Heart left ventricle (tissue), 16 donors: ENCODE measurements around the gene GOSR2. TPM values are rescaled to one million over a fixed set of nuclear protein-coding genes. Genes with fewer than 3 reads are reported as not detected.
A peak's percentile ranks its signal among the peaks of the same experiment; 100 is the strongest.

Experiments
- ATAC-seq, 4 donors: fragments of 200-7000 bp; cut with Tn5 transposase; one replicate each; pipeline ENCODE4 v1.9.1; 2020 to 2022; ENCODE audit warnings: moderate library complexity in 4 of 4, mild to moderate bottlenecking in 3 of 4, moderate number of reproducible peaks in 1 of 4
- DNase-seq, 5 donors: peaks; one replicate each; pipeline ENCODE4 v3.0.0-alpha.2; 2020
- H3K27ac ChIP-seq, 12 donors: fragments of 200-600 bp; sonication (generic) in 4 of 12; one replicate each; pipeline versions ENCODE4 v1.5.0 to v1.8.0; 2016 to 2022; ENCODE audit warnings: mild to moderate bottlenecking in 2 of 12
- H3K27me3 ChIP-seq, 9 donors: fragments of 200-600 bp; sonication (generic) in 2 of 9; one replicate each; pipeline versions ENCODE4 v1.5.1 to v1.8.0; 2016 to 2022; ENCODE audit warnings: mild to moderate bottlenecking in 3 of 9
- H3K36me3 ChIP-seq, 9 donors: fragments of 200-600 bp; sonication (generic) in 2 of 9; one replicate each; pipeline versions ENCODE4 v1.5.0 to v1.8.0; 2018 to 2022; ENCODE audit warnings: mild to moderate bottlenecking in 2 of 9
- H3K4me1 ChIP-seq, 12 donors: fragments of 200-600 bp; sonication (generic) in 4 of 12; one replicate each; pipeline versions ENCODE4 v1.5.0 to v1.8.0; 2016 to 2022; ENCODE audit warnings: mild to moderate bottlenecking in 3 of 12
- H3K4me3 ChIP-seq, 12 donors: fragments of 200-600 bp; sonication (generic) in 4 of 12; one replicate each; pipeline versions ENCODE4 v1.5.0 to v1.8.0; 2017 to 2022; ENCODE audit warnings: mild to moderate bottlenecking in 9 of 12, moderate library complexity in 4 of 12
- H3K9me3 ChIP-seq, 12 donors: fragments of 200-600 bp; sonication (generic) in 4 of 12; one replicate each; pipeline versions ENCODE4 v1.5.0 to v1.8.0; 2016 to 2022; ENCODE audit warnings: mild to moderate bottlenecking in 1 of 12
- POLR2A ChIP-seq, 2 donors: fragments of 450-650 bp; IDR thresholded peaks; one replicate each; pipeline ENCODE4 v1.6.1; 2017; ENCODE audit warnings: antibody characterized with exemption in 2 of 2, mild to moderate bottlenecking in 2 of 2, moderate library complexity in 2 of 2
- WGBS, 4 donors: extraction: QIAGEN DNeasy Blood & Tissue Kit in 2 of 4; methylation state at CpG; one replicate each; pipeline versions ENCODE4 v1.1.5 to v1.1.7; 2013 to 2018; 5-methylcytosine and 5-hydroxymethylcytosine counted together
- intact Hi-C, 10 donors: fragments of 100-400 bp; cut with DNase I; formaldehyde crosslinking; loops; one replicate each; pipeline versions ENCODE4 v1.11.1 to v1.14.2; 2022
- polyA plus RNA-seq, 2 donors: library from polyadenylated mRNA; stranded (reverse); fragments of 200-250 nt; gene quantifications; one replicate each; pipeline ENCODE4 v1.2.3, GENCODE V29; 2013
- total RNA-seq, 9 donors: library from RNA; depleted of rRNA in 2 of 9; stranded (reverse); fragments of >200 nt in 2 of 9; fragmentation: NEBNext Ultra II Directional in 3 of 9; extraction: Animal tissue kit (Norgen Biotek cat#: 25700) in 3 of 9; gene quantifications; one replicate each; pipeline versions ENCODE4 v1.1.0 to v1.2.4, GENCODE V29; 2016 to 2023
- TF ChIP-seq, protein P1 (sequence below), 12 donors: fragments of 200-600 bp; sonication (generic) in 4 of 12; IDR thresholded peaks; one replicate each; pipeline versions ENCODE4 v1.5.0 to v1.8.0; 2018 to 2022; ENCODE audit warnings: antibody characterized with exemption in 12 of 12, mild to moderate bottlenecking in 5 of 12
- donor health status: ischemic (EF 13 %, LVEDD 7.1; RV severe dilation, severe dysfunction).
- donor health status: healthy with polysubstance abuse.
- donor health status: DM: no; HTN: yes; CAD: no.
- donor health status: DM: no; HTN: no; CAD: no.
- donor health status: ischemic (EF 25% LVEDD 6.9; RV normal size, moderate dysfunction).
- donor health status: ischemic (EF 25% LVEDD 5.7; RV mildly dilated, moderate dysfunction).
- donor health status: healthy.
- donor health status: DM: yes; HTN: yes; CAD: no.
- donor health status: ischemic (EF 35%, LVEDD 5.7; RV mildly dilated, moderate dysfunction).
- donor health status: nonischemic (EF 11% LVEDD 7.7; RV severe dilation, severe dysfunction).
- donor health status: DM: yes; HTN: yes; CAD: no.
- donor health status: PGD.
- donor health status: ischemic (EF 29% LVEDD 5.4; RV normal size, mild dysfunction).
- donor health status: nonischemic (EF 23%, LVEDD 6.1; RV moderate dilation, normal function).

GOSR2 gene
- total and polyA plus RNA-seq, 11 donors = 20.9 to 55.1 (median 38.4) TPM

GRCh38 chr17:46977348-46977747, 54.4 kb downstream of the GOSR2 start:
- TF ChIP-seq, protein P1, sequence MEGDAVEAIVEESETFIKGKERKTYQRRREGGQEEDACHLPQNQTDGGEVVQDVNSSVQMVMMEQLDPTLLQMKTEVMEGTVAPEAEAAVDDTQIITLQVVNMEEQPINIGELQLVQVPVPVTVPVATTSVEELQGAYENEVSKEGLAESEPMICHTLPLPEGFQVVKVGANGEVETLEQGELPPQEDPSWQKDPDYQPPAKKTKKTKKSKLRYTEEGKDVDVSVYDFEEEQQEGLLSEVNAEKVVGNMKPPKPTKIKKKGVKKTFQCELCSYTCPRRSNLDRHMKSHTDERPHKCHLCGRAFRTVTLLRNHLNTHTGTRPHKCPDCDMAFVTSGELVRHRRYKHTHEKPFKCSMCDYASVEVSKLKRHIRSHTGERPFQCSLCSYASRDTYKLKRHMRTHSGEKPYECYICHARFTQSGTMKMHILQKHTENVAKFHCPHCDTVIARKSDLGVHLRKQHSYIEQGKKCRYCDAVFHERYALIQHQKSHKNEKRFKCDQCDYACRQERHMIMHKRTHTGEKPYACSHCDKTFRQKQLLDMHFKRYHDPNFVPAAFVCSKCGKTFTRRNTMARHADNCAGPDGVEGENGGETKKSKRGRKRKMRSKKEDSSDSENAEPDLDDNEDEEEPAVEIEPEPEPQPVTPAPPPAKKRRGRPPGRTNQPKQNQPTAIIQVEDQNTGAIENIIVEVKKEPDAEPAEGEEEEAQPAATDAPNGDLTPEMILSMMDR (IDR thresholded peaks at IDR 0.05) = peak in 3 of 12 donors; percentile 8 to 31 (median 15)
- TF ChIP-seq POLR2A (IDR thresholded peaks at IDR 0.05) = no peak
- H3K4me1 ChIP-seq = peaks cover 0 to 21% (median 14%) of the 10 kb centered on the region in 12 donors
- no peak overlapping the region for H3K27ac ChIP-seq
- H3K4me3 ChIP-seq = peak overlapping the region in 4 of 12 donors; percentile 60 to 64 (median 64)
- DNase-seq = peak in 1 of 5 donors; percentile 29
- no peaks in the 10 kb centered on the region for H3K36me3 ChIP-seq
- WGBS, 4 donors = 29 to 58% (median 50%) methylated on average over 7 of the region's 7 CpGs
- peaks cover 10 to 44% (median 25%) of the 10 kb centered on the region in 9 donors for H3K27me3 ChIP-seq
- H3K9me3 ChIP-seq = no peaks in the 10 kb centered on the region
- intact Hi-C loops = no loop called here
- ATAC-seq = peak in 2 of 4 donors; percentile 29 to 41

GRCh38 chr17:46977750-46978488, 55.0 kb downstream of the GOSR2 start:
- Histone ChIP-seq H3K36me3 (no peaks in the 10 kb centered on the region), H3K27ac (no peak overlapping the region), H3K9me3 (no peaks in the 10 kb centered on the region), H3K27me3 (peaks cover 10 to 44% (median 25%) of the 10 kb centered on the region in 9 donors), H3K4me3 (peak overlapping the region; percentile 50 to 66 (median 62)), H3K4me1 (peaks cover 0 to 21% (median 14%) of the 10 kb centered on the region in 12 donors)
- intact Hi-C loops = no loop called here
- no peak for DNase-seq
- ATAC-seq = no peak
- WGBS, 4 donors = 12 to 22% (median 15%) methylated on average over 35 to 36 of the region's 36 CpGs
- TF ChIP-seq, protein P1 (IDR thresholded peaks at IDR 0.05) = no peak
- TF ChIP-seq POLR2A (IDR thresholded peaks at IDR 0.05) = no peak

- intact Hi-C loops = no loop called here
- TF ChIP-seq, protein P1 (IDR thresholded peaks at IDR 0.05) = no peak
- TF ChIP-seq POLR2A (IDR thresholded peaks at IDR 0.05) = no peak
- Histone ChIP-seq H3K4me3 (peak overlapping the region; percentile 50 to 66 (median 62)), H3K4me1 (peaks cover 0 to 21% (median 14%) of the 10 kb centered on the region in 12 donors), H3K27me3 (peaks cover 10 to 44% (median 25%) of the 10 kb centered on the region in 9 donors), H3K36me3 (no peaks in the 10 kb centered on the region), H3K27ac (peak overlapping the region in 1 of 12 donors; percentile 27), H3K9me3 (no peaks in the 10 kb centered on the region)
- ATAC-seq (peak in 2 of 4 donors; percentile 47 to 60), DNase-seq (no peak)
- WGBS, 4 donors = 0 to 2% (median 1%) methylated on average over 21 to 83 of the region's 83 CpGs
Measured at GRCh38 chr17:46978489-46979146, 55.7 kb downstream of the GOSR2 start.
